ENCODE measurements around the gene POU6F2.

DNA sequence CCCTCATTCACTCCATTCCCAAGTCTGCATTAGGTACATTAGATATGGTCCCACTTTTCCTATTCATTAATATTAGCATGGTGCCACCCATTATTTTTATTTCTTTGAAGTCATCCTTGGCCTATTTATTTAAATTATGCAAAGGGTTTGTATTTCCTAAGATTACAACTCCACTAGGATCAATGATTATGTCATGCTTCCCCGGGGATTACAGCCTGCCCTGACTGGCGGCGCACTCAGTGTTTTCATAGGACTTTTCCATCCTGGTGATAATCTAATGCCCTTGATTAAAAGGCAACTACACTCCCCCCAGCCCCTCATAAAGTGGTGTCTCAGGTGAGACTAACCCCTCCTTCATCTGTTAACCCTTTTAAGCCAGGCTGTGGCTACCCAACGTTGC, 187.2 kb downstream of the POU6F2 start:
- TF ChIP-seq POLR2A (IDR thresholded peaks at IDR 0.05) = no peak
- TF ChIP-seq, protein P1, sequence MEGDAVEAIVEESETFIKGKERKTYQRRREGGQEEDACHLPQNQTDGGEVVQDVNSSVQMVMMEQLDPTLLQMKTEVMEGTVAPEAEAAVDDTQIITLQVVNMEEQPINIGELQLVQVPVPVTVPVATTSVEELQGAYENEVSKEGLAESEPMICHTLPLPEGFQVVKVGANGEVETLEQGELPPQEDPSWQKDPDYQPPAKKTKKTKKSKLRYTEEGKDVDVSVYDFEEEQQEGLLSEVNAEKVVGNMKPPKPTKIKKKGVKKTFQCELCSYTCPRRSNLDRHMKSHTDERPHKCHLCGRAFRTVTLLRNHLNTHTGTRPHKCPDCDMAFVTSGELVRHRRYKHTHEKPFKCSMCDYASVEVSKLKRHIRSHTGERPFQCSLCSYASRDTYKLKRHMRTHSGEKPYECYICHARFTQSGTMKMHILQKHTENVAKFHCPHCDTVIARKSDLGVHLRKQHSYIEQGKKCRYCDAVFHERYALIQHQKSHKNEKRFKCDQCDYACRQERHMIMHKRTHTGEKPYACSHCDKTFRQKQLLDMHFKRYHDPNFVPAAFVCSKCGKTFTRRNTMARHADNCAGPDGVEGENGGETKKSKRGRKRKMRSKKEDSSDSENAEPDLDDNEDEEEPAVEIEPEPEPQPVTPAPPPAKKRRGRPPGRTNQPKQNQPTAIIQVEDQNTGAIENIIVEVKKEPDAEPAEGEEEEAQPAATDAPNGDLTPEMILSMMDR (IDR thresholded peaks at IDR 0.05) = no peak
